Measurements from ENCODE around the gene NDST1.

DNA sequence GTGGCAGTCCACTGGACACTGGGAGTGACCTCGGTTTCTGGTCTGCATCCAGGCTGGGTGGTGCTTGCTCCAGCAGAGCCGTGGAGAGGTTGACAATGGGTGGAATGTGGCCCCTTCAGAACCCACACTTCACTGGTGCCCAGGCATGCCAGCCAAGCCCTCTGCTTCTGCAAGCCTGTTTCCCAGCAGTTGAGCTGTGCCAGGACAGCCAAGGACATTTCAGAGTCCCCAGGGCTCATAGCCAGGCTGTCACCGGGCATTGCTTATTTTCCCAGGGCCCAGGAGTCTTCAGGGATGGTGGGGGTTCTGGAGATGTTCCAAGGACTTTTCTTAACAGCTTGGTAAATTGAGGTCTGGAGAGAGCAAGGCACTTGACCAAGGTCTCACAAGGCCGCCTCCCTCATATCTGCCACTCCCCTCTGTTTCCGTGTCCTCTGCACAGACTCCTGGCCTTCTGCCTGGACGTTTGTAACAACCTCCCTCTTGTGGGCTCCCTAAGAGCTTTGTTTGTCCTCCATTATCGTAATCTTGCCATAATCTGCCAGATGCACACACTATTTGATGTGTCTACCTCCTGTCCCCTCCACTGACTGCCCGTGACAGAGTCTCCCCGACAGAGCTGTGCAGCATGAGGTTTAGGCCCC, 3.8 kb upstream of the NDST1 start:
- TF ChIP-seq EZH2 (IDR thresholded peaks at IDR 0.05; ENCODE audit: borderline replicate concordance, low read depth, low read length, severe bottlenecking) (no peak), POLR2A (IDR thresholded peaks at IDR 0.05; ENCODE audit: low read depth, low read length) (no peak), POLR2AphosphoS5 (IDR thresholded peaks at IDR 0.05; ENCODE audit: insufficient read depth, low read depth, low read length) (no peak)
- TF ChIP-seq, protein P1, sequence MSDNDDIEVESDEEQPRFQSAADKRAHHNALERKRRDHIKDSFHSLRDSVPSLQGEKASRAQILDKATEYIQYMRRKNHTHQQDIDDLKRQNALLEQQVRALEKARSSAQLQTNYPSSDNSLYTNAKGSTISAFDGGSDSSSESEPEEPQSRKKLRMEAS (IDR thresholded peaks at IDR 0.05; ENCODE audit: insufficient read depth, insufficient read length) = no peak
- TF ChIP-seq, protein P2, sequence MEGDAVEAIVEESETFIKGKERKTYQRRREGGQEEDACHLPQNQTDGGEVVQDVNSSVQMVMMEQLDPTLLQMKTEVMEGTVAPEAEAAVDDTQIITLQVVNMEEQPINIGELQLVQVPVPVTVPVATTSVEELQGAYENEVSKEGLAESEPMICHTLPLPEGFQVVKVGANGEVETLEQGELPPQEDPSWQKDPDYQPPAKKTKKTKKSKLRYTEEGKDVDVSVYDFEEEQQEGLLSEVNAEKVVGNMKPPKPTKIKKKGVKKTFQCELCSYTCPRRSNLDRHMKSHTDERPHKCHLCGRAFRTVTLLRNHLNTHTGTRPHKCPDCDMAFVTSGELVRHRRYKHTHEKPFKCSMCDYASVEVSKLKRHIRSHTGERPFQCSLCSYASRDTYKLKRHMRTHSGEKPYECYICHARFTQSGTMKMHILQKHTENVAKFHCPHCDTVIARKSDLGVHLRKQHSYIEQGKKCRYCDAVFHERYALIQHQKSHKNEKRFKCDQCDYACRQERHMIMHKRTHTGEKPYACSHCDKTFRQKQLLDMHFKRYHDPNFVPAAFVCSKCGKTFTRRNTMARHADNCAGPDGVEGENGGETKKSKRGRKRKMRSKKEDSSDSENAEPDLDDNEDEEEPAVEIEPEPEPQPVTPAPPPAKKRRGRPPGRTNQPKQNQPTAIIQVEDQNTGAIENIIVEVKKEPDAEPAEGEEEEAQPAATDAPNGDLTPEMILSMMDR (IDR thresholded peaks at IDR 0.05; ENCODE audit: extremely low read depth in 1 of 2, insufficient read depth in 1 of 2, low read depth in 1 of 2, low read length in 2 of 2) = no peak

All from endothelial cell of umbilical vein (primary cell).